HCT116 (cell line): ENCODE results near the gene RNF41. TPM values are rescaled to one million over a fixed set of nuclear protein-coding genes. Genes with fewer than 3 reads are reported as not detected.

ENCODE experiments used
- ATAC-seq: fragments of 200-7000 bp; cut with Tn5 transposase; 2 replicates; pipeline ENCODE4 v1.9.1; 2020; ENCODE audit warnings: mild to moderate bottlenecking, moderate library complexity
- BruUV-seq: library from RNA; stranded (reverse); fragments of 400-500 nt; replicated peaks from 2 replicates; lab custom pipeline; 2021; lab: Mats Ljungman, UMichigan
- CTCF ChIA-PET: fragments of 300-600 bp; sonication (Branson Sonifier 250); formaldehyde crosslinking; loops from one replicate; lab custom pipeline; 2021; ENCODE audit warnings: antibody characterized with exemption; lab: Charles Lee
- POLR2A ChIA-PET: fragments of 300-600, 350-600 bp; sonication (Branson Sonifier 250); formaldehyde crosslinking; loops from one replicate; lab custom pipeline; 2021; ENCODE audit warnings: antibody characterized with exemption; lab: Charles Lee
- RAD21 ChIA-PET, 2 experiments: fragments of 300-600 bp; sonication (Branson Sonifier 250); formaldehyde crosslinking; loops; one replicate each; lab custom pipeline; 2023; ENCODE audit warnings: low total read pairs in 2 of 2; ENCODE audit not compliant: uncharacterized antibody in 2 of 2, unreplicated experiment in 2 of 2, low non-redundant PET in 1 of 2; lab: Charles Lee
- DNase-seq: peaks from one replicate; pipeline ENCODE4 v3.0.0-alpha.2; 2010; ENCODE audit warnings: low read depth, low spot score
- H2AFZ ChIP-seq: fragments of 200-600 bp; shearing (Covaris generic), sonication (generic); 2 replicates; pipeline ENCODE4 v1.6.1; 2017; ENCODE audit warnings: low read depth, mixed run types, mixed read lengths, antibody characterized with exemption, low read length; ENCODE audit not compliant: poor library complexity, severe bottlenecking
- H3K27ac ChIP-seq: 2 replicates; pipeline ENCODE4 v1.5.1; 2012; ENCODE audit warnings: low read depth, low read length
- H3K27me3 ChIP-seq: fragments of 200-600 bp; sonication (generic); 2 replicates; pipeline ENCODE4 v1.6.1; 2016; ENCODE audit warnings: mixed run types, low read length, mixed read lengths; ENCODE audit not compliant: insufficient read depth
- H3K36me3 ChIP-seq, 2 experiments: fragments of 200-500 bp in 1 of 2; fragments of 200-600 bp in 1 of 2; sonication (Bioruptor generic) in 1 of 2; sonication (generic) in 1 of 2; 2 replicates each; pipeline versions ENCODE4 v1.5.1 to v1.6.1; 2014 to 2016; ENCODE audit warnings: low read length in 2 of 2, inconsistent platforms in 1 of 2, mixed read lengths in 1 of 2, mixed run types in 1 of 2; ENCODE audit not compliant: insufficient read depth in 2 of 2, control insufficient read depth in 1 of 2
- H3K4me1 ChIP-seq, 2 experiments: fragments of 200-600 bp in 1 of 2; sonication (generic) in 1 of 2; 2 replicates each; pipeline versions ENCODE4 v1.5.1 to v1.6.1; 2012 to 2017; ENCODE audit warnings: low read length in 2 of 2, inconsistent platforms in 1 of 2, mild to moderate bottlenecking in 1 of 2, mixed read lengths in 1 of 2, mixed run types in 1 of 2, moderate library complexity in 1 of 2; ENCODE audit not compliant: insufficient read depth in 2 of 2, control insufficient read depth in 1 of 2
- H3K4me2 ChIP-seq: fragments of 200-600 bp; sonication (generic); 2 replicates; pipeline ENCODE4 v1.6.1; 2017; ENCODE audit warnings: mixed run types, low read length, mixed read lengths
- H3K4me3 ChIP-seq, 2 experiments: fragments of 200-600 bp in 1 of 2; sonication (generic) in 1 of 2; replicated peaks in 1 of 2; 2 replicates each; pipeline ENCODE4 v1.5.1; 2011 to 2016; ENCODE audit warnings: low read length in 2 of 2, control low read depth in 1 of 2, low read depth in 1 of 2, mild to moderate bottlenecking in 1 of 2, mixed read lengths in 1 of 2, mixed run types in 1 of 2
- H3K79me2 ChIP-seq: fragments of 200-600 bp; sonication (generic); 2 replicates; pipeline ENCODE4 v1.6.1; 2017; ENCODE audit warnings: mild to moderate bottlenecking, mixed run types, low read length, moderate library complexity, mixed read lengths; ENCODE audit not compliant: insufficient read depth
- H3K9ac ChIP-seq: fragments of 200-600 bp; sonication (generic); 2 replicates; pipeline ENCODE4 v1.6.1; 2016; ENCODE audit warnings: low read length, mixed read lengths
- H3K9me2 ChIP-seq: fragments of 200-600 bp; sonication (generic), shearing (Covaris generic); 2 replicates; pipeline ENCODE4 v1.6.1; 2017; ENCODE audit warnings: mixed run types, mild to moderate bottlenecking, moderate library complexity; ENCODE audit not compliant: insufficient read depth
- H3K9me3 ChIP-seq, 2 experiments: fragments of 200-500 bp in 1 of 2; fragments of 200-600 bp in 1 of 2; sonication (Bioruptor generic) in 1 of 2; sonication (generic) in 1 of 2; 2 replicates each; pipeline ENCODE4 v1.6.1; 2014 to 2017; ENCODE audit warnings: low read length in 2 of 2, mixed read lengths in 2 of 2, inconsistent platforms in 1 of 2, low read depth in 1 of 2, mild to moderate bottlenecking in 1 of 2, mixed run types in 1 of 2, moderate library complexity in 1 of 2; ENCODE audit not compliant: control insufficient read depth in 1 of 2, insufficient read depth in 1 of 2
- H4K20me1 ChIP-seq: fragments of 200-600 bp; sonication (generic), shearing (Covaris generic); 2 replicates; pipeline ENCODE4 v1.6.1; 2017; ENCODE audit warnings: mixed run types, mild to moderate bottlenecking, moderate library complexity; ENCODE audit not compliant: insufficient read depth
- EGR1 ChIP-seq: IDR thresholded peaks from 2 replicates; pipeline ENCODE4 v1.6.1; 2012; ENCODE audit warnings: low read depth
- EZH2 ChIP-seq: fragments of 200-600 bp; sonication (generic); IDR thresholded peaks from 2 replicates; pipeline ENCODE4 v1.6.1; 2017; ENCODE audit warnings: antibody characterized with exemption, mixed run types
- REST ChIP-seq: IDR thresholded peaks from 2 replicates; pipeline ENCODE4 v1.6.1; 2012; ENCODE audit warnings: low read depth
- SIN3A ChIP-seq: IDR thresholded peaks from 2 replicates; pipeline ENCODE4 v1.6.1; 2012; ENCODE audit warnings: low read depth
- intact Hi-C: fragments of 100-400 bp; cut with micrococcal nuclease; formaldehyde crosslinking; loops from 2 replicates; pipeline ENCODE4 v1.10.0; 2022
- total RNA-seq: library from RNA; stranded (reverse); gene quantifications from one replicate; pipeline ENCODE4 v1.2.1, GENCODE V29; 2021; ENCODE audit not compliant: unreplicated experiment

RNF41 gene
- total RNA-seq, 1 experiment from 2014 or later = 40.6 TPM

GRCh38 chr12:56260921-56261320 lies 39.2 kb upstream of the RNF41 start (continued):
- no peak for TF ChIP-seq REST

GRCh38 chr12:56260380-56260779 lies 38.7 kb upstream of the RNF41 start:
- Histone ChIP-seq H3K36me3 (peaks cover 2 to 15% of the 10 kb centered on the region in 2 experiments; a peak in 1 of 4 replicates), H3K4me2 (no peak overlapping the region), H3K27ac (no peak overlapping the region), H3K9me3 (no peaks in the 10 kb centered on the region), H2AFZ (no peak overlapping the region), H3K4me1 (peaks cover 26 to 52% of the 10 kb centered on the region in 2 experiments), H3K9me2 (no peaks in the 10 kb centered on the region), H4K20me1 (no peaks in the 10 kb centered on the region), H3K79me2 (peaks cover 25% of the 10 kb centered on the region), H3K27me3 (no peaks in the 10 kb centered on the region), H3K9ac (no peak overlapping the region), H3K4me3 (no peak overlapping the region)
- BruUV-seq = no TSS peak
- ChIA-PET CTCF (no interaction called here), RAD21 (no interaction called here), POLR2A (interaction anchor here (0.6 kb wide), 1 partner anchor 517 kb away, joined by 7 read pairs; no protein-coding TSS in a partner anchor)
- no peak for TF ChIP-seq EZH2
- TF ChIP-seq EGR1 = no peak
- no peak for TF ChIP-seq SIN3A
- intact Hi-C loops = no loop called here
- no peak for DNase-seq
- ATAC-seq = no peak
